Neural cell (in vitro differentiated cells): ENCODE data around the gene CREB3L2. TPM values are rescaled to one million over a fixed set of nuclear protein-coding genes. Genes with fewer than 3 reads are reported as not detected.

Source experiments
- H2AFZ ChIP-seq: fragments of 200-600, 300-800 bp; sonication (generic), shearing (Covaris generic); 2 replicates; pipeline ENCODE4 v1.6.0; 2014; ENCODE audit warnings: low read depth, mild to moderate bottlenecking, antibody characterized with exemption, low read length, moderate library complexity
- H3F3A ChIP-seq: fragments of 200-600 bp; shearing (Covaris generic); 2 replicates; pipeline ENCODE4 v1.6.1; 2016; ENCODE audit warnings: mild to moderate bottlenecking, moderate library complexity, mixed read lengths, antibody characterized with exemption, low read length; ENCODE audit not compliant: insufficient read depth, poor library complexity, severe bottlenecking
- H3K27ac ChIP-seq: fragments of 200-600, 300-800 bp; sonication (generic), shearing (Covaris generic); 2 replicates; pipeline ENCODE4 v1.5.1; 2014; ENCODE audit warnings: mild to moderate bottlenecking, low read length, moderate library complexity
- H3K27me3 ChIP-seq: fragments of 300-800, 200-600 bp; sonication (generic), shearing (Covaris generic); 2 replicates; pipeline ENCODE4 v1.6.0; 2014; ENCODE audit warnings: mild to moderate bottlenecking, low read depth, low read length, moderate library complexity; ENCODE audit not compliant: insufficient read depth
- H3K36me3 ChIP-seq: fragments of 300-800, 200-600 bp; sonication (generic), shearing (Covaris generic); 2 replicates; pipeline ENCODE4 v1.5.1; 2014; ENCODE audit warnings: mild to moderate bottlenecking, antibody characterized with exemption, low read length, moderate library complexity; ENCODE audit not compliant: insufficient read depth
- H3K4me2 ChIP-seq: fragments of 300-800, 200-600 bp; sonication (generic), shearing (Covaris generic); 2 replicates; pipeline ENCODE4 v1.6.0; 2014; ENCODE audit warnings: mild to moderate bottlenecking, low read length
- H3K4me3 ChIP-seq: fragments of 300-800, 200-600 bp; sonication (generic), shearing (Covaris generic); 2 replicates; pipeline ENCODE4 v1.5.1; 2014; ENCODE audit warnings: mild to moderate bottlenecking, low read length, moderate library complexity
- H3K79me2 ChIP-seq: fragments of 200-600 bp; shearing (Covaris generic); replicated peaks from 2 replicates; pipeline ENCODE4 v1.6.0; 2014; ENCODE audit warnings: mild to moderate bottlenecking, low read length, moderate library complexity; ENCODE audit not compliant: insufficient read depth
- H3K9ac ChIP-seq: fragments of 300-800, 200-600 bp; sonication (generic), shearing (Covaris generic); 2 replicates; pipeline ENCODE4 v1.6.1; 2016; ENCODE audit warnings: mild to moderate bottlenecking, low read length, mixed read lengths
- H3K9me2 ChIP-seq: fragments of 200-600 bp; shearing (Covaris generic); 2 replicates; pipeline ENCODE4 v1.6.1; 2016; ENCODE audit warnings: mild to moderate bottlenecking, low read length, mixed read lengths; ENCODE audit not compliant: insufficient read depth
- H3K9me3 ChIP-seq: fragments of 200-600, 300-800 bp; sonication (generic), shearing (Covaris generic); 2 replicates; pipeline ENCODE4 v1.6.1; 2016; ENCODE audit warnings: mild to moderate bottlenecking, mixed run types, low read length, moderate library complexity, mixed read lengths
- H4K20me1 ChIP-seq: fragments of 200-600 bp; shearing (Covaris generic); 2 replicates; pipeline ENCODE4 v1.6.1; 2016; ENCODE audit warnings: mild to moderate bottlenecking, mixed run types; ENCODE audit not compliant: insufficient read depth
- EP300 ChIP-seq: fragments of 450-650 bp; conservative IDR thresholded peaks from 2 replicates; pipeline ENCODE4 v1.6.1; 2014; ENCODE audit warnings: antibody characterized with exemption, mild to moderate bottlenecking, moderate library complexity; ENCODE audit not compliant: poor library complexity, severe bottlenecking
- EZH2 ChIP-seq: fragments of 200-600, 300-800 bp; shearing (Covaris generic), sonication (generic); IDR thresholded peaks from 2 replicates; pipeline ENCODE4 v1.6.1; 2014; ENCODE audit warnings: antibody characterized with exemption, low read length, borderline replicate concordance, mild to moderate bottlenecking; ENCODE audit not compliant: insufficient read depth, poor library complexity, severe bottlenecking
- MXI1 ChIP-seq: fragments of 450-650 bp; conservative IDR thresholded peaks from 2 replicates; pipeline ENCODE4 v1.6.1; 2014; ENCODE audit warnings: antibody characterized with exemption, mild to moderate bottlenecking; ENCODE audit not compliant: poor library complexity, severe bottlenecking
- POLR2AphosphoS5 ChIP-seq: IDR thresholded peaks from 2 replicates; pipeline ENCODE4 v1.6.1; 2012
- RAD21 ChIP-seq: fragments of 450-650 bp; conservative IDR thresholded peaks from 2 replicates; pipeline ENCODE4 v1.6.1; 2014; ENCODE audit warnings: antibody characterized with exemption, mild to moderate bottlenecking, moderate library complexity
- SMC3 ChIP-seq: fragments of 450-650 bp; conservative IDR thresholded peaks from 2 replicates; pipeline ENCODE4 v1.6.1; 2014; ENCODE audit warnings: antibody characterized with exemption, mild to moderate bottlenecking, moderate library complexity; ENCODE audit not compliant: poor library complexity
- TAF1 ChIP-seq: IDR thresholded peaks from 2 replicates; pipeline ENCODE4 v1.6.1; 2012; ENCODE audit warnings: low read depth
- polyA plus RNA-seq: library from polyadenylated mRNA; depleted of rRNA; stranded (reverse); fragments of >200 nt; gene quantifications from 2 replicates; pipeline ENCODE4 v1.2.3, GENCODE V29; 2014
- TF ChIP-seq, protein P1 (sequence below): IDR thresholded peaks from 2 replicates; pipeline ENCODE4 v1.6.1; 2012; ENCODE audit warnings: borderline replicate concordance
- TF ChIP-seq, protein P2 (sequence below): fragments of 450-650 bp; IDR thresholded peaks from 2 replicates; pipeline ENCODE4 v1.5.1; 2014; ENCODE audit warnings: antibody characterized with exemption, mild to moderate bottlenecking, moderate library complexity; ENCODE audit not compliant: poor library complexity, severe bottlenecking

Gene CREB3L2
- polyA plus RNA-seq, 1 donor from 2014 or later = 1.5 TPM

DNA sequence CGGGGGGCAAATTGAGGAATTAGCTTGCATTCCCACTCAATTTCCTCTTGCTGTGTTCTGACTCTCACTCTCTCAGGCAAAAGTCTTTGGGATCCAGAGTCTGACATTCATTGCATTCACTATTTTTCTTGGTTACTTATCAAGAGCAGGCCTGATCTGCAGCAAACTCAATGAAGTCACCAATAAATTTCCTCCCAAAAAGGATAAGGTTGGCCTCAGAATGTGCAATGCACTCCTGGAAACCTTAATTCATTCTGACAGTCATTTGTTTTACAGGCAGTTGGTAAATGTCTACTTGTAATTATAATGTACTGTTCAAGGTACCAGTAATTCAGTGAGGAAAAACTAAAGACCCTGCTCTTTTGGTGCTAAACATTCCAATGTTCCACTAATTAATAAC lies 148.8 kb downstream of the CREB3L2 start:
- H3K9me3 ChIP-seq = no peaks in the 10 kb centered on the region
- H3K27me3 ChIP-seq = no peaks in the 10 kb centered on the region

DNA sequence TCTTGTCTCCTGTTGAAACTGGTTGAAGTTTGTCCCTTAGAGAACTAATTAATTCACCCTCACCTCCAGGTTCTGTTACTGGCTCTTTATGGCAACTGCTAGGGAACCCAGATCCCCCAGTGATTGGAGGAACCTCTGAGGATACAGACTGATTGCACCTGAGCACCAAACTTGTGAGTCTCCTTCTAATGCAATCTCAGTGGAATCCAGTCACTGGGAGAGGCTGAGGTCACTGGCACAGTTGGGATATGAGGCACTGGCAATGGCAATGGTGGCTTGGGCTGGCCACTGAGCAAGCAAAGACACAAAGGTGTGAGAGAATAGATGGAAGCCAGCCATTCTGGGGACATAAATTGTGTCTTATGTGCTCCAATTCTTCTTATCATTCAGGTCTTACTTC lies 149.8 kb downstream of the CREB3L2 start:
- TF ChIP-seq TAF1 (no peak), EZH2 (no peak), POLR2AphosphoS5 (no peak), MXI1 (no peak), SMC3 (no peak), RAD21 (no peak), EP300 (no peak)
- TF ChIP-seq, protein P1, sequence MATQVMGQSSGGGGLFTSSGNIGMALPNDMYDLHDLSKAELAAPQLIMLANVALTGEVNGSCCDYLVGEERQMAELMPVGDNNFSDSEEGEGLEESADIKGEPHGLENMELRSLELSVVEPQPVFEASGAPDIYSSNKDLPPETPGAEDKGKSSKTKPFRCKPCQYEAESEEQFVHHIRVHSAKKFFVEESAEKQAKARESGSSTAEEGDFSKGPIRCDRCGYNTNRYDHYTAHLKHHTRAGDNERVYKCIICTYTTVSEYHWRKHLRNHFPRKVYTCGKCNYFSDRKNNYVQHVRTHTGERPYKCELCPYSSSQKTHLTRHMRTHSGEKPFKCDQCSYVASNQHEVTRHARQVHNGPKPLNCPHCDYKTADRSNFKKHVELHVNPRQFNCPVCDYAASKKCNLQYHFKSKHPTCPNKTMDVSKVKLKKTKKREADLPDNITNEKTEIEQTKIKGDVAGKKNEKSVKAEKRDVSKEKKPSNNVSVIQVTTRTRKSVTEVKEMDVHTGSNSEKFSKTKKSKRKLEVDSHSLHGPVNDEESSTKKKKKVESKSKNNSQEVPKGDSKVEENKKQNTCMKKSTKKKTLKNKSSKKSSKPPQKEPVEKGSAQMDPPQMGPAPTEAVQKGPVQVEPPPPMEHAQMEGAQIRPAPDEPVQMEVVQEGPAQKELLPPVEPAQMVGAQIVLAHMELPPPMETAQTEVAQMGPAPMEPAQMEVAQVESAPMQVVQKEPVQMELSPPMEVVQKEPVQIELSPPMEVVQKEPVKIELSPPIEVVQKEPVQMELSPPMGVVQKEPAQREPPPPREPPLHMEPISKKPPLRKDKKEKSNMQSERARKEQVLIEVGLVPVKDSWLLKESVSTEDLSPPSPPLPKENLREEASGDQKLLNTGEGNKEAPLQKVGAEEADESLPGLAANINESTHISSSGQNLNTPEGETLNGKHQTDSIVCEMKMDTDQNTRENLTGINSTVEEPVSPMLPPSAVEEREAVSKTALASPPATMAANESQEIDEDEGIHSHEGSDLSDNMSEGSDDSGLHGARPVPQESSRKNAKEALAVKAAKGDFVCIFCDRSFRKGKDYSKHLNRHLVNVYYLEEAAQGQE = no peak
- TF ChIP-seq, protein P2, sequence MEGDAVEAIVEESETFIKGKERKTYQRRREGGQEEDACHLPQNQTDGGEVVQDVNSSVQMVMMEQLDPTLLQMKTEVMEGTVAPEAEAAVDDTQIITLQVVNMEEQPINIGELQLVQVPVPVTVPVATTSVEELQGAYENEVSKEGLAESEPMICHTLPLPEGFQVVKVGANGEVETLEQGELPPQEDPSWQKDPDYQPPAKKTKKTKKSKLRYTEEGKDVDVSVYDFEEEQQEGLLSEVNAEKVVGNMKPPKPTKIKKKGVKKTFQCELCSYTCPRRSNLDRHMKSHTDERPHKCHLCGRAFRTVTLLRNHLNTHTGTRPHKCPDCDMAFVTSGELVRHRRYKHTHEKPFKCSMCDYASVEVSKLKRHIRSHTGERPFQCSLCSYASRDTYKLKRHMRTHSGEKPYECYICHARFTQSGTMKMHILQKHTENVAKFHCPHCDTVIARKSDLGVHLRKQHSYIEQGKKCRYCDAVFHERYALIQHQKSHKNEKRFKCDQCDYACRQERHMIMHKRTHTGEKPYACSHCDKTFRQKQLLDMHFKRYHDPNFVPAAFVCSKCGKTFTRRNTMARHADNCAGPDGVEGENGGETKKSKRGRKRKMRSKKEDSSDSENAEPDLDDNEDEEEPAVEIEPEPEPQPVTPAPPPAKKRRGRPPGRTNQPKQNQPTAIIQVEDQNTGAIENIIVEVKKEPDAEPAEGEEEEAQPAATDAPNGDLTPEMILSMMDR = no peak
- no peak overlapping the region for H2AFZ ChIP-seq
- H3K4me3 ChIP-seq = no peak overlapping the region
- no peaks in the 10 kb centered on the region for H4K20me1 ChIP-seq
- H3K4me2 ChIP-seq = no peak overlapping the region
- no peaks in the 10 kb centered on the region for H3K27me3 ChIP-seq
- no peaks in the 10 kb centered on the region for H3K9me3 ChIP-seq
- no peaks in the 10 kb centered on the region for H3K36me3 ChIP-seq
- H3K9me2 ChIP-seq = no peaks in the 10 kb centered on the region
- H3K9ac ChIP-seq = no peak overlapping the region
- no peaks in the 10 kb centered on the region for H3F3A ChIP-seq
- no peak overlapping the region for H3K27ac ChIP-seq
- no peaks in the 10 kb centered on the region for H3K79me2 ChIP-seq

More for the DNA sequence above, 148.8 kb downstream of the CREB3L2 start:
- H3K9me2 ChIP-seq = no peaks in the 10 kb centered on the region
- no peaks in the 10 kb centered on the region for H3F3A ChIP-seq
- no peak overlapping the region for H2AFZ ChIP-seq
- H3K4me2 ChIP-seq = no peak overlapping the region
- H3K79me2 ChIP-seq = no peaks in the 10 kb centered on the region
- no peaks in the 10 kb centered on the region for H3K36me3 ChIP-seq
- no peak overlapping the region for H3K4me3 ChIP-seq
- no peak overlapping the region for H3K9ac ChIP-seq
- no peaks in the 10 kb centered on the region for H4K20me1 ChIP-seq
- TF ChIP-seq SMC3 (no peak), EP300 (no peak), POLR2AphosphoS5 (no peak), EZH2 (no peak), RAD21 (no peak), MXI1 (no peak), TAF1 (no peak)
- TF ChIP-seq, protein P1 = no peak
- TF ChIP-seq, protein P2 = no peak
- H3K27ac ChIP-seq = no peak overlapping the region
